Muscle layer of colon (tissue), 2 donors: ENCODE results near the gene DRC7.

Experiments used
- H3K27ac ChIP-seq: one replicate; pipeline ENCODE4 v1.7.0; 2013; ENCODE audit warnings: low read depth, mild to moderate bottlenecking, low read length, moderate library complexity
- H3K27me3 ChIP-seq, 2 donors: one replicate each; pipeline ENCODE4 v1.7.0; 2013; ENCODE audit warnings: low read length in 2 of 2, mild to moderate bottlenecking in 2 of 2; ENCODE audit not compliant: insufficient read depth in 2 of 2, control insufficient read depth in 1 of 2
- H3K36me3 ChIP-seq: one replicate; pipeline ENCODE4 v1.7.0; 2013; ENCODE audit warnings: mild to moderate bottlenecking, low read length; ENCODE audit not compliant: insufficient read depth
- H3K4me1 ChIP-seq: one replicate; pipeline ENCODE4 v1.7.0; 2013; ENCODE audit warnings: mild to moderate bottlenecking, low read length; ENCODE audit not compliant: insufficient read depth
- H3K4me3 ChIP-seq, 2 donors: one replicate each; pipeline ENCODE4 v1.7.0; 2013; ENCODE audit warnings: low read length in 2 of 2, low read depth in 1 of 2, mild to moderate bottlenecking in 1 of 2, moderate library complexity in 1 of 2
- H3K9ac ChIP-seq: one replicate; pipeline ENCODE4 v1.7.0; 2013; ENCODE audit warnings: low read length
- H3K9me3 ChIP-seq: one replicate; pipeline ENCODE4 v1.7.0; 2013; ENCODE audit warnings: mild to moderate bottlenecking, low read length
- donor health status: abdominal sarcoma.
- donor health status: Adenocarcinoma of cecum.

Gene DRC7

GRCh38 chr16:57700781-57701551 lies 6.4 kb downstream of the DRC7 start:
- Histone ChIP-seq H3K4me1 (no peaks in the 10 kb centered on the region), H3K9ac (no peak overlapping the region), H3K27ac (no peak overlapping the region), H3K36me3 (no peaks in the 10 kb centered on the region), H3K4me3 (no peak overlapping the region), H3K9me3 (no peaks in the 10 kb centered on the region), H3K27me3 (no peaks in the 10 kb centered on the region)

GRCh38 chr16:57701759-57702371 lies 7.3 kb downstream of the DRC7 start:
- Histone ChIP-seq H3K4me1 (no peaks in the 10 kb centered on the region), H3K27ac (no peak overlapping the region), H3K9me3 (no peaks in the 10 kb centered on the region), H3K27me3 (no peaks in the 10 kb centered on the region), H3K4me3 (no peak overlapping the region), H3K36me3 (no peaks in the 10 kb centered on the region), H3K9ac (no peak overlapping the region)

GRCh38 chr16:57703416-57704010 lies 8.9 kb downstream of the DRC7 start:
- no peak overlapping the region for H3K9ac ChIP-seq
- no peaks in the 10 kb centered on the region for H3K36me3 ChIP-seq
- no peaks in the 10 kb centered on the region for H3K4me1 ChIP-seq
- no peak overlapping the region for H3K4me3 ChIP-seq
- no peaks in the 10 kb centered on the region for H3K9me3 ChIP-seq
- no peak overlapping the region for H3K27ac ChIP-seq
- H3K27me3 ChIP-seq = no peaks in the 10 kb centered on the region

- Histone ChIP-seq H3K36me3 (no peaks in the 10 kb centered on the region), H3K9ac (no peak overlapping the region), H3K4me1 (no peaks in the 10 kb centered on the region), H3K4me3 (no peak overlapping the region), H3K27ac (no peak overlapping the region), H3K27me3 (no peaks in the 10 kb centered on the region), H3K9me3 (no peaks in the 10 kb centered on the region)
Observed at GRCh38 chr16:57704011-57704904, 9.7 kb downstream of the DRC7 start.

GRCh38 chr16:57704905-57705852 lies 10.6 kb downstream of the DRC7 start:
- no peaks in the 10 kb centered on the region for H3K36me3 ChIP-seq
- H3K4me3 ChIP-seq = no peak overlapping the region
- H3K27me3 ChIP-seq = no peaks in the 10 kb centered on the region
- no peaks in the 10 kb centered on the region for H3K4me1 ChIP-seq
- H3K27ac ChIP-seq = no peak overlapping the region
- H3K9me3 ChIP-seq = no peaks in the 10 kb centered on the region
- H3K9ac ChIP-seq = no peak overlapping the region

GRCh38 chr16:57706717-57707116 lies 12.1 kb downstream of the DRC7 start:
- H3K36me3 ChIP-seq = no peaks in the 10 kb centered on the region
- no peak overlapping the region for H3K27ac ChIP-seq
- no peaks in the 10 kb centered on the region for H3K9me3 ChIP-seq
- no peak overlapping the region for H3K4me3 ChIP-seq
- H3K9ac ChIP-seq = no peak overlapping the region
- H3K4me1 ChIP-seq = no peaks in the 10 kb centered on the region
- H3K27me3 ChIP-seq = no peaks in the 10 kb centered on the region

GRCh38 chr16:57707331-57707730 lies 12.7 kb downstream of the DRC7 start:
- Histone ChIP-seq H3K9me3 (no peaks in the 10 kb centered on the region), H3K27me3 (no peaks in the 10 kb centered on the region), H3K4me1 (no peaks in the 10 kb centered on the region), H3K27ac (no peak overlapping the region), H3K9ac (no peak overlapping the region), H3K4me3 (no peak overlapping the region), H3K36me3 (no peaks in the 10 kb centered on the region)

GRCh38 chr16:57708168-57708567 lies 13.6 kb downstream of the DRC7 start:
- H3K9me3 ChIP-seq = no peaks in the 10 kb centered on the region
- H3K36me3 ChIP-seq = no peaks in the 10 kb centered on the region
- no peak overlapping the region for H3K27ac ChIP-seq
- H3K27me3 ChIP-seq = no peaks in the 10 kb centered on the region
- no peaks in the 10 kb centered on the region for H3K4me1 ChIP-seq
- no peak overlapping the region for H3K4me3 ChIP-seq
- no peak overlapping the region for H3K9ac ChIP-seq

GRCh38 chr16:57709663-57710062 lies 15.1 kb downstream of the DRC7 start:
- no peak overlapping the region for H3K9ac ChIP-seq
- no peaks in the 10 kb centered on the region for H3K9me3 ChIP-seq
- H3K4me3 ChIP-seq = no peak overlapping the region
- no peaks in the 10 kb centered on the region for H3K4me1 ChIP-seq
- H3K36me3 ChIP-seq = no peaks in the 10 kb centered on the region
- H3K27ac ChIP-seq = no peak overlapping the region
- H3K27me3 ChIP-seq = no peaks in the 10 kb centered on the region

- no peaks in the 10 kb centered on the region for H3K4me1 ChIP-seq
- H3K9me3 ChIP-seq = no peaks in the 10 kb centered on the region
Observed at GRCh38 chr16:57711346-57711745, 16.7 kb downstream of the DRC7 start.

More at GRCh38 chr16:57711346-57711745, 16.7 kb downstream of the DRC7 start:
- Histone ChIP-seq H3K4me3 (no peak overlapping the region), H3K27ac (no peak overlapping the region), H3K36me3 (no peaks in the 10 kb centered on the region), H3K27me3 (no peaks in the 10 kb centered on the region), H3K9ac (no peak overlapping the region)
